GM03348 (cell line): ENCODE measurements around the gene PTCH1.

ENCODE experiments used
- DNase-seq: peaks from one replicate; pipeline ENCODE4 v3.0.0; 2012; ENCODE audit warnings: low spot score

PTCH1 gene

DNA sequence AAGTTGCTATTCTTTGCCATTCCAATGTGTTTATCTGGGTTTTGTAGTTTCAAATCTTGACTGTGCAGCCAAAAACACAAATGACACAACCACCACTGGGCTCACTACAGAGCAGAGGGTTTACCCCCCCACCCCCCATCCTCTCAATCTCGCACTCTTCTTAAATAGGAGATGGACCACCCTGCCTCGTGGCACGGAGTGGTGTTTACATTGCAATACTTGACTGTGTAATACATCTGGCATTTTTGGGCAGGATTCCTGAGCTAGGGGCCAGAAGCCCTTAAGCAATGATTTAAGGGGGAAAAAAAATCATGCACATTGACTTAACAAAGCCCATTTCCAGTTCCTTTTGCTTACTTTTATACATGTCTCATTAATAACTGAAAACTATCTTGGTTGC, 19.0 kb downstream of the PTCH1 start:
- DNase-seq: peak; percentile 50

DNA sequence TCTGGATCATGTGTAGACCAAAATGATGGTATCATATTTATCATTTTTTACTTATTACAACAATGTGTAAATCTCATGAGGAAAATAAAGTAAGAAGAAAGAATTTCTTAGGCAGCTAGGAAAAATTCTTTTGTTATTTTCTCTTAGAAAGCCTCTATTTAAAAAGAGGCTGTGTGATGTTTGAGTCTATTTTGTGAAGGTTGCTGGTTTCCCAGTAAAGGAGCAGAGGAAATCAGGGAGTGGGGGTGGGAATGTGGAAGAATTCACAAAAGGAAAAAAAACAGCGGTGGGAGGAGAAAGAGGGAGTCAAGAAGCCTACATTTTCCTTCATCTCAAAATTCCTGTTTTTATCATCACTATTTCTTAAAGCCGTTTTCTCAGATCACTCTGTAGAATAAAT, 20.1 kb downstream of the PTCH1 start:
- peak; percentile 26 for DNase-seq

DNA sequence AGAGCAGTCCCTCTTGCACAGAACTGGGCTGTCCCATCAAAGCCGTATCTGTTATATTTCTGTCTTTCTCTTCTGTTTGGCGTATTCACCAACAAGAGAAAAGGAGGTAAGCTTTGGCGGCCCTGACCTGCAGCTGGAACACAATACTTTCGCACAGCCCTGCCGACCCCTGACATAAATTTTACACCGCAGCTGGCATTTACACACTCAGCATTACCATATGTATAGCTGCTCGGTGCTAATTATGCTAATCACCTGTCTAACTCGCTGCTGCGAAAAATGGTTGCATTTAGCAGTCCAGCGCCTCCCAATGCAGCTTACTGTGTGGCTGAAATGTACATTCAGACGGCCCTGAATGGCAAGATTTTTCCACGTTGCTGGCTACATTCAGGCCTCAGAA, 20.8 kb downstream of the PTCH1 start:
- DNase-seq: no peak

DNA sequence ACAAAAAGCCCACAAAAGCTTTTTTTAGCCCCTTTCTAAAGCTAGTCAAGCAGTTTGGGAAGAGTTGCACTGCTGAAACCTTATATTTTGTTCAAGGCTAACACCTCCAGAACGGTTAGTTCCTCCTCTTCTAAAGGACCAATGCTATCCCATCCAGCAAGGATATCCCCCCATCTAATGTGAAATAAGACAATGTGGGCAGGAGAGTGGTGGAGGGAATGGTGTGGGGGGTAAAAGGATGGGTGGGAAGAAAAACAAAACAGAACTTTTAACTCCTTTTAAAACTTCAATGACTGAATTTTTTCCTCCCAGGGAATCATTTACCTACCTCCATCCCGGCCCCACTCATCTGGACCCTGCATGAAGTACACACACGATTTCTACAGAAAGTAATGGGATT, 21.2 kb downstream of the PTCH1 start:
- no peak for DNase-seq

DNA sequence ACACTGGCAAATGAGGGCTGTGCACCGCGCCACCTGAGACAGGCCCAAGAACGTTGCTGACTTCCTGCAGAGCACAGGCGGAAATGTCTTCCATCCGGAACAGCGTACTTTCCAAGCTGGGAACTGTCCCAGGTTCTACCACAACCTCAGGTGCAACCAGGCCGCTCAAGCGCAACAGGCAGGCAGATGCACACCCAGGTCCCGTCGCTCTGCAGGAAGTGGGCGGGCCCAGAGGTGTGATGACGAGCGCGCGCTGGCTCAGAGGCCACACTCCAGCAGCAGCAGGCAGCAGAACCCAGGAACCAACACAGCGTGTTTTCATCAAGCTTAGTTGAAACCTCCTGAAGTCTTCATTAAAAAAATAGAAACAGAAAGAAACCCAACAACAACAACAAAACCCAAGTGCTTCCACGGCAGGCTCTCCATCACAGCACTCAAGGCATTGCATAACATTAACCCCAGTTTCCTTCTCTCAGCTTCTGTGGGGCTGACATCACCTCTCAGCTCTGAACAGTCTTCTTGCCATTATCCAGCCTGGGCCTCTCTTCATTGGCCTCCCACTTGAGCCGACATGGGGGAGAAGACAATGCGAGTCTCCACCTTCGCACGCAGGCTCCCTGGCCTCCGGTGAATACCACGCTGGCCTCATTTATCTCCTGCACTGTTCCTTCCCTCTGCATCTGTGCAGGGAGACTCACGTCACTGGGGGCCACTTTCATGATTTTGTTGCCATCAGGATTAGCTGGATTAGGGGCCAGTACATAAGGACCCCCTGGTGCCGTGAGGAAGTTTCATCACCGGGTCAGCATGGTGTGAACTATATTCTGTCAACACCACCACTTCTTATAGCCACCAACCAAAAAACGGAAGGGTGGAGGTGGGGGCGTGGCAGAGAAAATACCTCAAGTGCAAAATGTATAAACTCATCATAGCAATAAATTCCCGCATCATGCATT, 22.1 kb downstream of the PTCH1 start:
- DNase-seq: no peak

DNA sequence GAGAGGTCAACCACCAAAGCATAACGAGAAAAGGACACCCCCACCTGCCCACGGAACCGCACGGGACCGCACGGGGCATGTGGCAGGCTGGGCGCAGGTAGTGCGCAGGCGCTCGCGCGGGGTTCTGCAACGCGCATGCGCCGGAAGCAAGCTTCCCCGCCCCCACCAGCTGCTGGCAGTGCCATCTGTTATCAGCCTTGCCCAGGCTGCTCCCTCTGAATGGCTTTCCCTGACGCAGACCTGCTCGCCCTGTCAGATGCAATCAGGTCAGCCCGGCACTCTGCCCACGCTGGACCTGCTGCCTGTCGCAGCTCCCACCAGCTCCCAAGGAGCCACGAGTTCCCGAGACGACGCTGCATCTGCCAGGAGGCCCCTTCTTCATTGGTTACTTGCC, 22.8 kb downstream of the PTCH1 start:
- no peak for DNase-seq

DNA sequence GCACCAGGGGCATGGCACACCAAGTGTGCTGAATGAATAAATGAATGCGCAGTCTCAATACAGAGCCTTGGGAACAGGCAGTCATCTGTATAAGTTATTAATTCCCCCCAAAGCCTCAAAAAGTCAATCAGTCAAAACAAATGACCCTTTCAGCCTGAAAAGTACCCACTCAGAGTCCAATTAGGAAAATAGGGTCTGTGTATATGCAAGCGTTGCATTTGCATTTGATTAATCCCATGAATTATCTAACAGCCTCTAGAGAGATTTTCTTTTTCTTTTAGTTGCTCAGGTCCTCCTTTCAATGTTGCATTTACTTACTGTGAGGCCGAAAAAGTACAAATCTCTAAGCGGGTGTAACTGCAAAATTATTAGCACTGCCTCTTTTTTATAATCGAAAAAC, 23.4 kb downstream of the PTCH1 start:
- DNase-seq: no peak

DNA sequence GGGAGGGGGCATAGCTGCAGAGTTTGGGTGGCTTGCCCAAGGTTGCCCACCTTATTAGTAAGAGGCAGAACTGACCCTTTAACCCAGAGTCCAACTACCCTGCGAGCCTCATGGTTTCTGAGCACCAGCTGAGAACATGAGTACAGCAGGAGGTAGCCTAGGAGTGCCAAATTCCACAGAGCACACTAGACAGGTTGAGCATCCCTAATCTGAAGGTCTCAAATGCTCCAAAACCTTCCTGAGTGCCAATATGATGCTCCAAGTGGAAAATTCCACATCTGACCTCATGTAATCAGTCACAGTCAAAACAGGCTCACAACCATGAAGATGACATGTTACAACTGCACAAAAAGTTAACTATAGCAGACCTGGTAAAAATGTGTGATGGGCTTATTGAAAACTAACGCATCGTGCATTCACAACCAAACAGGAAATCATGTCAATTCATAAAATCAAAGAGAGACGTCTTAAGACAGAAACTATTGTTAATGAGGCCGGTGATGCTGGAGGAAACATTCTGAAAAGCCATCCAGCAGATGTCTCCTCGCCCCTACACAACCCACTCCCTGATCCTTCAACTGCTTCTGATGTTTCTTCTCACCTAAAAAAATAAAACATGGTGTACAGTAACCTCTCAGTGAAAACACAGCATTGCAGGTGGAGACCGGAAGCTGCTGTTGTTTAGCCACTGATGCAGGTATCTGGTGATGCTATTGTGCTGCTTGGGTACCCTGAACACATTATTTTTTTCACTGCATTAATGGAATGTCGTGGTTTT, 25.0 kb downstream of the PTCH1 start:
- no peak for DNase-seq

DNA sequence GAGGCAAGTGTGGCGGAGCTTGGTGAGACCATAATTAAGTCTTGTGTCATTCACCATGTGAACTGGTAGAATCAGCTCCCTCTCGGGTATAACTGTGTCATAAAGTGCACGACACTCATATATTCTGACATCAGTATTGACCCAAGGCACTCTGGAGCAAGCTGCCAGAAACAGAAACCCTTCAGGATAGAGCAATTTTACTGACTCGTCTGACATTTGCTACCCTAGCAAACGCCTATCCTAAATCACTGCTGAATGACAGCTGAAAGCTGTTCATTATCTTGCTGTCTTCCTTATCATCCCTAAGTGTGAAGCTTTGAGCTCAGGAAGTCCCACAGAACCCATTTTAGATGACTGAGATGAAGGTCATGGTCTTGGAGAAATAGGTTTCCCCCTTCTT, 27.8 kb downstream of the PTCH1 start:
- DNase-seq: no peak

DNA sequence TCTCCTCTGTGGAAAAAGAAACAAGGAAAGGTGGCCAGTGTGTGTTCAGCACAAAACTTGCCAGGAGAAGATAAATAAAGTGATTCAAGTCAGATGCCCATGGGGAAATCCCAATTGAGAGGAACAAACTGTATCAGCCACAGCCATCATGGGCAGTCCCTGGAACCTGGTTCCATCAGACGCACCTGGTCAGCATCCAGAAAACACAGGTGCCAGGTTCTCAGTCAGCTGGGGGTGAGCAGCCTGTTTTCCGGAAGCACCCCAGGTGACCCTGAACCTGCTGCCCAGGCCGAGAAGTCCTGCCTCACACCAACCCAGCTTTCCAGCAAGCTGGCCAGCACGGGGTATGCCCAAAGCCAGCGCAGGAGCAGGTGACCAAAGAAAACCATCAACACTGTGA, 30.5 kb downstream of the PTCH1 start:
- no peak for DNase-seq

DNA sequence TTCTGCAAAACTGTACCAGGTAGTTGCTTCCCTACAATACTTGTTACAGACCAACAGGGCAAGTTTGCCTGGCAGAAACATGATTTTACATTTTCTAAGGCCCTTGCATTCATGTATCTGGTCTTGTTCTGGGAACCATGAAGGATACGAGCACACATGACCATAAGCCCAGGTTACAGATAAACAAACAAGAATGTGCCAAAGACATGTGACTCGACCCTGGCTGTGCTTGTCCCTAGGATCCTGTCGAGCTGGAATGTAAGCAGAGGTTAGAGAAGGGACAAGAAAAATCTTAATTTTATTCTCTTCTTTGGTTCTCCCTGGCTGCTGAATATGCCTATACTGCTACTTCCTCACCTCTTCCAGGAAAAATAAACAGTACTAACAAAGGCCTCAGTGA, 32.5 kb downstream of the PTCH1 start:
- DNase-seq: no peak

DNA sequence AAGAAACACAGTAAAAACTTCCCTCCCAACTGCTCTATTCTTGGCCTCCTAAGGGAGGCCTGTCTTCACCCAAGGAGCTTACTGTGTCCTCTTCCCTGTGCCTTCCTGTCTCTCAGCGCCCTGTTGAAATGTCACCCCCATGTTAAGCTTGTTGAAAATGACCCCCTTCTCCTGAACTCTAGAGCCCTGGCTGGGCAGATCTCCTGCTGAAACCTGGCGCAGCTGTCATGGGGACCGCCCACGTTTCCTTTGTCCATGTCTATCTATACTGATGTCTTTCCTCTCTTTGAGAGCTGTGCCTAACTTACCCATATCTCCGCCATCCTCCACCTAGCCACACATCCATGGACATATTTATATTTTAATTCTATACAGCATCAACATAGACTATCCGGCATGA, 33.3 kb downstream of the PTCH1 start:
- DNase-seq: no peak

DNA sequence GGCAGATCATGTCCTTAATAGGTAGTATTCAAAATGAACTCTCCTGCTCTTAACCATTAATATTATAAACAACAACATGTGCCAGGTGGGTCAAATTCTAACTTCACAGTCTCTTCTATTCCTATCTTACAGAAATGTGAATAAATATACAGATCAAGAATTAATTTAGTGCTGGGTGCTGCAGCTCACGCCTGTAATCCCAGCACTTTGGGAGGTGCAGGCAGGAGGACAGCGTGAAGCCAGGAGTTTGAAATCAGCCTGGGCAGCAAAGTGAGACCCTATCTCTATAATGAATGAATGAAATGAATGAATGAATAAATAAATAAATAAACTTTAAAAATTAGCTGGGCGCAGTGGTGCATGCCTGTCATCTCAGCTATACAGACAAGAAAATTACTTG, 34.1 kb downstream of the PTCH1 start:
- DNase-seq: no peak

DNA sequence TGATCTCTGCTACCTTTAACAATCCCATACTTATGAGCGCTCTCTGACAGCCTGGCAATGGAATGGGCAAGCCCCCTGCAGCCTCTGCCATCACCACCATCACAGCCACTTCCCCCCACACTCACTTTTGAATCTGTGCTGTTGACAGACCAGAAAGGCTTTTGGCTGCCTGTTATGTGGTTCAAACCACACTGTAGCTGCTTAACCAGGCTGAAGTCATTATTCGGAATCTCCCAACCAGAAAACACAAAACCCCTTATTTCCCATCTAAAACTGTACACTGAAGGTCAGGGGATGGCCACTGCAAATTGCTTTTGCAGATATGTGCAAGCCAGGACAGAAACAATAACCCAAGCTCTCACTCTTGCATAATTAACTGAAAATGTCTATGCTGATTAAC, 35.8 kb downstream of the PTCH1 start:
- DNase-seq: no peak

DNA sequence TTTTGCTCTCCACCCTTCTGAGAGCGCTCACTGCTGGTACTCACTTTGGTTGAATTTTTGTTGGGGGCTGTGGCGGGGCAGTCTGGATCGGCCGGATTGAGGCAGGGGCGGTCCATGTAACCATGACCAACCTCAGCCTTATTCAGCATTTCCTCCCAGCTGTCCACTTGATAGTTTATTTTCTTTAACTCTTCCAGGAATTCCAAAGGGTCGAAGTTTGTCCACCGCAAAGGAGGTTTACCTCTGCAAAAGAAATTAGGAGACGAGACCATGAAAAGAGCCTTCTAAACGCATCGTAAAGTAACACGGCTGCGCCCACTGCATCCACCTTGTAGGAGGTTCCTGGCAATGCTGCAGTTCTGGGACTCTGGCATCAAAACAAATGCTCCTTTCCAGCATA, 36.4 kb downstream of the PTCH1 start:
- no peak for DNase-seq

DNA sequence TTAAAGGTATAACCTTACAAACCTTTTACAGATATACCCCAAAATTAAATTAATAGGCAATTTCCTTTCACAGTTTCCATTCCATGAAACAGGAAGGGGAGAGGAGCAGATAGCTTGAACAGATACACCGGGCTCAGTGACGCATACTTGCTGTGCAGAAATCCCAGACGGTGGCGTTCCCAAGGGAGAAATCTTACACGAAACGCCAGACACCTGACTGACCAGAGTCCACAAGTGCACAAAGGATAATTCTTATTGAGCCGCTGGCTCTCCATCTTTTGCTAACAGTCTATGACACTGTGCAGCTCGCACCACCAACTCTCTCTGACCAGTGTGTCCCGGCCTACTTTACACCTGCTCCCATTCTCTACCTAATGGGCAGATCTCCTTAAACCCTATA, 37.4 kb downstream of the PTCH1 start:
- DNase-seq: no peak

DNA sequence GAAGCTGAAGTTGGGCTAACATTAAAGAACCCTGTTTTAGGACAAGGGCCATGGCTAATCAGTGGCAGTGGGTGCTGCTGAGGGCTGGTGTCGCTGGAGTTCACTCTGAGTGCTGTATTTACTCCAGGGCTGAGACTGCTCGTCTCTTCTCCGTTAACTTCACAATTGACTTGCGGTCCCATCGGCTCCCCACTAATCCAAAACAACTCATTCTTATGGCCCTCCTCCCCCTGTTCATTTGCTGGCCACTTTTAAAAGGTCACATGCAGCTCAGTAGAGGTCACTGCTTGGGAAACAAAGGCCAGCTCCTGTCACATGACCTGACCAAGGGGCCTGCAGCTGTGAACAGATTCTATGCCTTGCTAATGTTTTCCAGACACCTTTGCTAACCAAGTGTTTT, 38.4 kb downstream of the PTCH1 start:
- no peak for DNase-seq

DNA sequence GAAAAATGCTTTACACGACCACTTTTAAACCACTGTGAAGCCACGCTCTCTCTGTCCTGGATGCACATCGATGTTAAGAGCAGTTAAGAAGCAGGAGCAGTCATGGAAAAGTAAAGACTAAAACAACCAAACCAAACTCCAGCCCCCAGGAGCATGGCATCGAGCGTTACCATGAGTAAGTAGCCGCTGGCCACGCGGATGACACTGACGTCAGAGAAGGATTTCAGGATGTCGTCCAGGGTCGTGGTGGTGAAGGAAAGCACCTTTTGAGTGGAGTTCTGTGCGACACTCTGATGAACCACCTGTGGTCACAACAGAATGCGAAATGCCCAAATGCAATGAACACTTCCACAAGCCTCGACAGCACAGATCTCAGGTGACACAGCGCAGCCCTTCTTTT, 38.9 kb downstream of the PTCH1 start:
- no peak for DNase-seq

DNA sequence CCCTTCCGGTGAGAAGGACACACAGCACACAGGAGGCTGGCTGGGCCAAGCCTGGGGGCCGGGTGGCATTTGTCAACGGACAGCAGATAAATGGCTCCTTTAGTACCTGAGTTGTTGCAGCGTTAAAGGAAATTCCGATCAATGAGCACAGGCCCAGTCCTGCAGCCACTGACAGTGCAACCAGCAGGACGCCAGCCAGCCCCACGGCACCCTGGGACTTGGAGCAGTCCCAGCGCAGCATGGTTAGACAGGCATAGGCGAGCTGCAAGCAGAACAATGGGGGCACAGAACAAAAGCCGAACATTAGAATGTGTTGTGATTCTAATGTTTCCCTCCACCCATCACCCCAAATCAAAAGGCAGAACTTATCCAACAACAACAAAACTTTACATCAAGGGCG, 39.3 kb downstream of the PTCH1 start:
- no peak for DNase-seq

DNA sequence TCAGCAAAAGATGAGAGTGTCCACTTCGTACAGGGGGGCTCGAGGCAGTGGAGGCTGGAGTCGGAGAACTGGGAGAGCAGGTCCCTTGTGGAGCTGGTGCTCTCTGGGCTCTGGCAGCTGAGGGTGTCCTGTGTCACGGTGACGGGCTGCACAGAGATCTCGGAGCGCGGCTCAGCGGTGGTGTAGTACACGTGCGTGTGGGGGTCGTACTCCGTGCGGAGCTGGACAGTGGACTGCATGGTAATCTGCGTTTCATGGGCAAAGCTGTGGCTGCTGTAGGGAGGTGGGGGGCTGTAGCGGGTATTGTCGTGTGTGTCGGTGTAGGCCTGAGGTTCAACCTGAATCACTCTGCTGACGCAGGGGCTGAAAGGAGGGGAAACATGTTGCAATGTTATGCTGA, 48.0 kb downstream of the PTCH1 start:
- DNase-seq: no peak

DNA sequence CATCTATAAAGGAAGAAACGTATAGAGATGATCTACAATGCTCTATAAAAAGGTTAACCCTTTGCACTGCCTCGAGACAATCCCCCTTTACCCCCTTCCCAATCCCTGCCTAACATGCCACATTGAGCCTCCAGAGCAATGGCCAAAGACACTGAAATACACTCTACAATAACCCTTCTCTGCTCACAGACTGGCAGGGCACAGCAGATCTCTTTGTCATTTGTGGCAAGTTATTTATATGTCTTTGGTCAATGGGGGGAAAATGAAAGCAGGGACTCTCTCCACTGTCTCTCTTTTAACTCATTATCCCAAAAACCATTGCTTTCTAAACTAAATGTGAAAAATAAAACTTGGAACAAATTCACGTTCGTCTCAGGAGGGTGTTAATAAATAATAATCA, 51.7 kb downstream of the PTCH1 start:
- DNase-seq: no peak

DNA sequence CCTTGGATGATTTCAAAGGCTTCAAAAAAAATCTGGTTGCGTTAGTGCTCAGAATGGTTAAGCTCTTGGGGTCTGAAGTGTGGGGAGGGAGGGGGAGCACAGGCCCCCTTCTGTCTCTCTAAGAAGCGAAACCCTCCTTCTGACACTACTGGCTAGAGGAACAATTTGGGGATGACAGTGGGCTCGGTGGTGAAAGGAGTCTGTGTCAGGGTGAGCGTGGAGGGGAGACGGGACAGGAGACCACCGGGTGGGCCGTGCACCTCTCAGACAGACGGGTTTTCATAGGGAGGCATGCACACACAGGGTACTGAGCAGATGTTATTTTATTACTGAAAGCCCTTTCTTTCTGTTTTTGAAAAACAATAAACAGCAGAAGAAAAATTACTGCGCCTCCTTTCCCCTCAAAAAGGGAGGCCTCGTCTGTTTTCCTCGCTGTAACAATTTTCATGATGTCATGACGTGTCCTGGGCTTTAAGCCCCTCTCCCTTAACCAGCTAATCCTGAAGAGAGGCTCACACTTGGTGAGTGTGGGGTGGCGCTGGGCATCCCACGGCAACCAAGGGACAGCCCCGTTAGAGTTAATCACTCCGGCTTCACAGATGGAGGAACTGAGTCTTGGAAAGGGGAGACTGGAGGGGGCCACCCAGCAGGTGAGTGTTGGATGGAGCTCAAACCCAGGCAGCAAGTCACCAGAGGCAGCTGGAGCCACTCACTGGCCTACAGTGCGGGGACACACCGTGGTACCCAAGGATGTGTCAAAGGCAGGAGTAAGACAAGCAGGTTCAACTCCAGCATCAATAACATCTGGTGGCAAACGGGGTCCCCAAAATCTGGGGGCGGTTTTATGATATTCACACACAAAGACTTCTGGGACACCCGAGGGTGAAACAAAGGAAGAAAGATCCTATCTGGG, 53.4 kb downstream of the PTCH1 start:
- DNase-seq: no peak
